ENCODE data around the gene PDE4D. TPM values are rescaled to one million over a fixed set of nuclear protein-coding genes. Genes with fewer than 3 reads are reported as not detected.

Gene PDE4D
- total RNA-seq, 1 experiment from 2014 or later = 2.4 TPM

DNA sequence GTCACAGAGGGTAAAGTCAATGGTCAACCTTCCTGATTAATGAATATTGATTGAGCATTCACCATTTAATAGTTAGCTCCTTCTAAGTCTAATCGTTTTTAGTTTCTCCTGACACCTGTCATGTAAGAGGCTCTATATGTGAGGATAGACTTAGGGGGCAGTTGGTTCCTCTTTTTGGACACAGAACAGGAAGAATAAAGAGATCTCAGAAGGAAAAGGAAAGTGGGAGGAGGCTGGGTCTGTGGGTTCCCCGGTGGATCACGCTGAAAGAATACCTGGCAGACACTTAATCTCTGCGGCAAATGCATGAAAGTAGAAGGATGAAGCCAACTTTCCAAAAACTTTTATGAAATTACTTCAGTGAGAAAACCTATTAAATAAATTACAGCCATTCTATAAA, 98.4 kb downstream of the PDE4D start:
- intact Hi-C loops (cut with micrococcal nuclease; ENCODE audit: unreplicated experiment) = loop anchor here (5.0 kb wide), 1 partner anchor 288 kb away; no protein-coding TSS in a partner anchor
- CTCF ChIA-PET = no interaction called here
- ATAC-seq = no peak

GRCh38 chr5:59792983-59793585, 100.4 kb downstream of the PDE4D start:
- no peaks in the 10 kb centered on the region for H3K27me3 ChIP-seq (ENCODE audit: control insufficient read depth, insufficient read depth, low read length)
- H3K36me3 ChIP-seq (ENCODE audit: control insufficient read depth, insufficient read depth, low read length) = no peaks in the 10 kb centered on the region
- H3K4me1 ChIP-seq (ENCODE audit: control insufficient read depth, insufficient read depth, low read length) = no peaks in the 10 kb centered on the region
- TF ChIP-seq TCF7L2 (IDR thresholded peaks at IDR 0.05; ENCODE audit: low read depth, low read length) (no peak), SIN3A (IDR thresholded peaks at IDR 0.05; ENCODE audit: borderline replicate concordance, insufficient read depth, low read depth, low read length) (no peak), POLR2AphosphoS5 (IDR thresholded peaks at IDR 0.05; ENCODE audit: low read depth, low read length) (no peak)
- TF ChIP-seq, protein P1, sequence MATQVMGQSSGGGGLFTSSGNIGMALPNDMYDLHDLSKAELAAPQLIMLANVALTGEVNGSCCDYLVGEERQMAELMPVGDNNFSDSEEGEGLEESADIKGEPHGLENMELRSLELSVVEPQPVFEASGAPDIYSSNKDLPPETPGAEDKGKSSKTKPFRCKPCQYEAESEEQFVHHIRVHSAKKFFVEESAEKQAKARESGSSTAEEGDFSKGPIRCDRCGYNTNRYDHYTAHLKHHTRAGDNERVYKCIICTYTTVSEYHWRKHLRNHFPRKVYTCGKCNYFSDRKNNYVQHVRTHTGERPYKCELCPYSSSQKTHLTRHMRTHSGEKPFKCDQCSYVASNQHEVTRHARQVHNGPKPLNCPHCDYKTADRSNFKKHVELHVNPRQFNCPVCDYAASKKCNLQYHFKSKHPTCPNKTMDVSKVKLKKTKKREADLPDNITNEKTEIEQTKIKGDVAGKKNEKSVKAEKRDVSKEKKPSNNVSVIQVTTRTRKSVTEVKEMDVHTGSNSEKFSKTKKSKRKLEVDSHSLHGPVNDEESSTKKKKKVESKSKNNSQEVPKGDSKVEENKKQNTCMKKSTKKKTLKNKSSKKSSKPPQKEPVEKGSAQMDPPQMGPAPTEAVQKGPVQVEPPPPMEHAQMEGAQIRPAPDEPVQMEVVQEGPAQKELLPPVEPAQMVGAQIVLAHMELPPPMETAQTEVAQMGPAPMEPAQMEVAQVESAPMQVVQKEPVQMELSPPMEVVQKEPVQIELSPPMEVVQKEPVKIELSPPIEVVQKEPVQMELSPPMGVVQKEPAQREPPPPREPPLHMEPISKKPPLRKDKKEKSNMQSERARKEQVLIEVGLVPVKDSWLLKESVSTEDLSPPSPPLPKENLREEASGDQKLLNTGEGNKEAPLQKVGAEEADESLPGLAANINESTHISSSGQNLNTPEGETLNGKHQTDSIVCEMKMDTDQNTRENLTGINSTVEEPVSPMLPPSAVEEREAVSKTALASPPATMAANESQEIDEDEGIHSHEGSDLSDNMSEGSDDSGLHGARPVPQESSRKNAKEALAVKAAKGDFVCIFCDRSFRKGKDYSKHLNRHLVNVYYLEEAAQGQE (IDR thresholded peaks at IDR 0.05; ENCODE audit: insufficient read depth in 1 of 2, low read depth in 2 of 2, low read length in 1 of 2) = no peak
- TF ChIP-seq, protein P2, sequence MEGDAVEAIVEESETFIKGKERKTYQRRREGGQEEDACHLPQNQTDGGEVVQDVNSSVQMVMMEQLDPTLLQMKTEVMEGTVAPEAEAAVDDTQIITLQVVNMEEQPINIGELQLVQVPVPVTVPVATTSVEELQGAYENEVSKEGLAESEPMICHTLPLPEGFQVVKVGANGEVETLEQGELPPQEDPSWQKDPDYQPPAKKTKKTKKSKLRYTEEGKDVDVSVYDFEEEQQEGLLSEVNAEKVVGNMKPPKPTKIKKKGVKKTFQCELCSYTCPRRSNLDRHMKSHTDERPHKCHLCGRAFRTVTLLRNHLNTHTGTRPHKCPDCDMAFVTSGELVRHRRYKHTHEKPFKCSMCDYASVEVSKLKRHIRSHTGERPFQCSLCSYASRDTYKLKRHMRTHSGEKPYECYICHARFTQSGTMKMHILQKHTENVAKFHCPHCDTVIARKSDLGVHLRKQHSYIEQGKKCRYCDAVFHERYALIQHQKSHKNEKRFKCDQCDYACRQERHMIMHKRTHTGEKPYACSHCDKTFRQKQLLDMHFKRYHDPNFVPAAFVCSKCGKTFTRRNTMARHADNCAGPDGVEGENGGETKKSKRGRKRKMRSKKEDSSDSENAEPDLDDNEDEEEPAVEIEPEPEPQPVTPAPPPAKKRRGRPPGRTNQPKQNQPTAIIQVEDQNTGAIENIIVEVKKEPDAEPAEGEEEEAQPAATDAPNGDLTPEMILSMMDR (IDR thresholded peaks at IDR 0.05) = no peak
- H3K9me3 ChIP-seq (ENCODE audit: control insufficient read depth, insufficient read depth, low read depth, low read length) = no peaks in the 10 kb centered on the region
- in situ Hi-C loops (cut with HindIII; ENCODE audit: low pct_unique_long_range_greater_than_20kb, low sequenced_read_pairs) = no loop called here
- POLR2A ChIA-PET = no interaction called here
- ATAC-seq = no peak; the same call in 1 of the 2 replicates
- no peak overlapping the region for H3K27ac ChIP-seq (ENCODE audit: low read length)
- CTCF ChIA-PET = no interaction called here
- BruUV-seq (replicated peaks) = no TSS peak
- peak overlapping the region in 1 of 2 experiments; percentile 9; a peak in 1 of 4 replicates for H3K4me3 ChIP-seq (ENCODE audit: low read depth in 2 of 2, low read length in 2 of 2)
- intact Hi-C loops (cut with micrococcal nuclease; ENCODE audit: unreplicated experiment) = no loop called here
- peak; percentile 57 for DNase-seq (ENCODE audit: low read depth, low spot score)

More for the DNA sequence above, 98.4 kb downstream of the PDE4D start:
- H3K27ac ChIP-seq (ENCODE audit: low read length) = no peak overlapping the region
- DNase-seq (ENCODE audit: low read depth, low spot score) = no peak
- H3K27me3 ChIP-seq (ENCODE audit: control insufficient read depth, insufficient read depth, low read length) = no peaks in the 10 kb centered on the region
- in situ Hi-C loops (cut with HindIII; ENCODE audit: low pct_unique_long_range_greater_than_20kb, low sequenced_read_pairs) = no loop called here
- no TSS peak for BruUV-seq (replicated peaks)
- no peaks in the 10 kb centered on the region for H3K4me1 ChIP-seq (ENCODE audit: control insufficient read depth, insufficient read depth, low read length)
- no peaks in the 10 kb centered on the region for H3K9me3 ChIP-seq (ENCODE audit: control insufficient read depth, insufficient read depth, low read depth, low read length)
- TF ChIP-seq, protein P1 (IDR thresholded peaks at IDR 0.05; ENCODE audit: insufficient read depth in 1 of 2, low read depth in 2 of 2, low read length in 1 of 2) = no peak
- TF ChIP-seq SIN3A (IDR thresholded peaks at IDR 0.05; ENCODE audit: borderline replicate concordance, insufficient read depth, low read depth, low read length) (no peak), TCF7L2 (IDR thresholded peaks at IDR 0.05; ENCODE audit: low read depth, low read length) (no peak), POLR2AphosphoS5 (IDR thresholded peaks at IDR 0.05; ENCODE audit: low read depth, low read length) (no peak)
- TF ChIP-seq, protein P2 (IDR thresholded peaks at IDR 0.05) = no peak
- POLR2A ChIA-PET = no interaction called here
- H3K4me3 ChIP-seq (ENCODE audit: low read depth in 2 of 2, low read length in 2 of 2) = no peak overlapping the region
- no peaks in the 10 kb centered on the region for H3K36me3 ChIP-seq (ENCODE audit: control insufficient read depth, insufficient read depth, low read length)
